ENCODE data around the gene ALG1. TPM values are rescaled to one million over a fixed set of nuclear protein-coding genes. Genes with fewer than 3 reads are reported as not detected.

The ALG1 gene
- total and polyA plus RNA-seq, 2 of the 13 experiments (the other 11 are each of a cell fraction or from before 2014, with no cell fraction given): 43.3 to 75.6 TPM

GRCh38 chr16:5071681-5072333 lies at the start of gene ALG1 (continued):
- peak; percentile 98 for TF ChIP-seq ZNF709 (CRISPR knock-in tag; IDR thresholded peaks at IDR 0.05)
- TF ChIP-seq NR3C1 (CRISPR knock-in tag; IDR thresholded peaks at IDR 0.05): peak; percentile 10; the same call in 1 of the 2 replicates
- TF ChIP-seq HIVEP1 (CRISPR knock-in tag; IDR thresholded peaks at IDR 0.05): peak; percentile 91
- peak; percentile 97 for TF ChIP-seq POLR2AphosphoS5 (IDR thresholded peaks at IDR 0.05; ENCODE audit: low read depth, low read length)
- TF ChIP-seq ATF4 (CRISPR knock-in tag; IDR thresholded peaks at IDR 0.05): peak in 1 of 2 experiments; percentile 28; a peak in 1 of 4 replicates
- TF ChIP-seq PITX1 (CRISPR knock-in tag; IDR thresholded peaks at IDR 0.05): peak; percentile 93
- TF ChIP-seq SP2 (CRISPR knock-in tag; IDR thresholded peaks at IDR 0.05): no peak
- peak; percentile 94 for TF ChIP-seq NFATC3 (CRISPR knock-in tag; IDR thresholded peaks at IDR 0.05)
- peak; percentile 88; the same call in 1 of the 2 replicates for TF ChIP-seq ZNF782 (CRISPR knock-in tag; IDR thresholded peaks at IDR 0.05; ENCODE audit: borderline replicate concordance)
- TF ChIP-seq E2F2 (CRISPR knock-in tag; IDR thresholded peaks at IDR 0.05; ENCODE audit: borderline replicate concordance): peak; percentile 82; the same call in 1 of the 2 replicates
- TF ChIP-seq MEIS1 (CRISPR knock-in tag; IDR thresholded peaks at IDR 0.05; ENCODE audit: borderline replicate concordance): 0 out of 2 replicates have a peak, but pooled peaks have one; percentile 29
- 0 out of 2 replicates have a peak, but pooled peaks have one; percentile 91 for TF ChIP-seq DZIP1 (CRISPR knock-in tag; IDR thresholded peaks at IDR 0.05)
- no peak; the same call in 1 of the 2 replicates for TF ChIP-seq ZNF512 (CRISPR knock-in tag; IDR thresholded peaks at IDR 0.05)
- peak; percentile 94 for TF ChIP-seq SIN3A (IDR thresholded peaks at IDR 0.05; ENCODE audit: borderline replicate concordance, low read depth, low read length)
- TF ChIP-seq SALL1 (CRISPR knock-in tag; IDR thresholded peaks at IDR 0.05): peak; percentile 93
- TF ChIP-seq ZNF546 (CRISPR knock-in tag; conservative IDR thresholded peaks at IDR 0.05): peak; percentile 66; the same call in 1 of the 2 replicates
- TF ChIP-seq MYC (CRISPR knock-in tag; IDR thresholded peaks at IDR 0.05; ENCODE audit: borderline replicate concordance): peak; percentile 97
- no peak; the same call in 1 of the 2 replicates for TF ChIP-seq ZNF569 (CRISPR knock-in tag; IDR thresholded peaks at IDR 0.05; ENCODE audit: borderline replicate concordance)
- TF ChIP-seq IRF1 (CRISPR knock-in tag; IDR thresholded peaks at IDR 0.05; ENCODE audit: low read depth): no peak
- peak in 1 of 2 experiments; percentile 94; a peak in 2 of 4 replicates for TF ChIP-seq KLF16 (CRISPR knock-in tag; IDR thresholded peaks at IDR 0.05)
- TF ChIP-seq ZMAT3 (CRISPR knock-in tag; conservative IDR thresholded peaks at IDR 0.05): peak; percentile 95
- no peak for TF ChIP-seq ARNTL (CRISPR knock-in tag; IDR thresholded peaks at IDR 0.05)
